Nephron (organoid): ENCODE data around the gene GABRB1.
A peak's percentile ranks its signal among the peaks of the same experiment; 100 is the strongest.

Experiments used
- H3K27ac Mint-ChIP-seq, 3 experiments: 2 replicates each; pipeline ENCODE4 v1.8.0; 2020; ENCODE audit warnings: mixed read lengths in 3 of 3, mild to moderate bottlenecking in 2 of 3, moderate library complexity in 1 of 3
- H3K27me3 Mint-ChIP-seq: 2 replicates; pipeline ENCODE4 v1.8.0; 2021; ENCODE audit warnings: low read depth, mild to moderate bottlenecking, moderate library complexity, mixed read lengths
- H3K36me3 Mint-ChIP-seq: 2 replicates; pipeline ENCODE4 v1.8.0; 2020; ENCODE audit warnings: low read depth, mixed read lengths
- H3K4me1 Mint-ChIP-seq: 2 replicates; pipeline ENCODE4 v1.8.0; 2020; ENCODE audit warnings: mixed read lengths
- H3K4me3 Mint-ChIP-seq, 3 experiments: 2 replicates each; pipeline ENCODE4 v1.8.0; 2020; ENCODE audit warnings: mild to moderate bottlenecking in 3 of 3, mixed read lengths in 3 of 3, moderate library complexity in 2 of 3
- H3K9me3 Mint-ChIP-seq: 2 replicates; pipeline ENCODE4 v1.8.0; 2020; ENCODE audit warnings: mixed read lengths
- CTCF ChIP-seq, 3 experiments: fragments of 200-600 bp; sonication (generic); IDR thresholded peaks; one replicate each; pipeline ENCODE4 v1.5.0; 2021; ENCODE audit warnings: antibody characterized with exemption in 3 of 3; ENCODE audit not compliant: unreplicated experiment in 3 of 3

Gene GABRB1

GRCh38 chr4:47224361-47224760 is 193.0 kb downstream of the GABRB1 start:
- no peaks in the 10 kb centered on the region for H3K36me3 Mint-ChIP-seq
- TF ChIP-seq CTCF (IDR thresholded peaks at IDR 0.05; ENCODE audit: unreplicated experiment in 3 of 3): no peak
- no peak overlapping the region for H3K4me3 Mint-ChIP-seq
- H3K27ac Mint-ChIP-seq: no peak overlapping the region
- no peaks in the 10 kb centered on the region for H3K27me3 Mint-ChIP-seq
- H3K4me1 Mint-ChIP-seq: no peaks in the 10 kb centered on the region
- no peaks in the 10 kb centered on the region for H3K9me3 Mint-ChIP-seq

- Mint-ChIP-seq H3K27ac (no peak overlapping the region), H3K4me3 (no peak overlapping the region), H3K9me3 (no peaks in the 10 kb centered on the region), H3K27me3 (no peaks in the 10 kb centered on the region), H3K36me3 (no peaks in the 10 kb centered on the region), H3K4me1 (no peaks in the 10 kb centered on the region)
- TF ChIP-seq CTCF (IDR thresholded peaks at IDR 0.05; ENCODE audit: unreplicated experiment in 3 of 3): no peak
These were observed 204.4 kb downstream of the GABRB1 start for GRCh38 chr4:47235721-47236120.

GRCh38 chr4:47238667-47239066 is 207.3 kb downstream of the GABRB1 start:
- H3K4me1 Mint-ChIP-seq: no peaks in the 10 kb centered on the region
- H3K36me3 Mint-ChIP-seq: no peaks in the 10 kb centered on the region
- H3K4me3 Mint-ChIP-seq: no peak overlapping the region
- H3K9me3 Mint-ChIP-seq: no peaks in the 10 kb centered on the region
- H3K27ac Mint-ChIP-seq: no peak overlapping the region
- no peak for TF ChIP-seq CTCF (IDR thresholded peaks at IDR 0.05; ENCODE audit: unreplicated experiment in 3 of 3)
- H3K27me3 Mint-ChIP-seq: no peaks in the 10 kb centered on the region

GRCh38 chr4:47239649-47240048 is 208.3 kb downstream of the GABRB1 start:
- H3K9me3 Mint-ChIP-seq: peaks cover under 1% of the 10 kb centered on the region
- no peak overlapping the region for H3K4me3 Mint-ChIP-seq
- no peaks in the 10 kb centered on the region for H3K27me3 Mint-ChIP-seq
- H3K36me3 Mint-ChIP-seq: no peaks in the 10 kb centered on the region
- H3K4me1 Mint-ChIP-seq: no peaks in the 10 kb centered on the region
- peak overlapping the region in 1 of 3 experiments; percentile 12 for H3K27ac Mint-ChIP-seq
- no peak for TF ChIP-seq CTCF (IDR thresholded peaks at IDR 0.05; ENCODE audit: unreplicated experiment in 3 of 3)

GRCh38 chr4:47251348-47252135 is 220.2 kb downstream of the GABRB1 start:
- Mint-ChIP-seq H3K36me3 (no peaks in the 10 kb centered on the region), H3K9me3 (no peaks in the 10 kb centered on the region), H3K27me3 (no peaks in the 10 kb centered on the region), H3K4me3 (no peak overlapping the region), H3K27ac (no peak overlapping the region), H3K4me1 (no peaks in the 10 kb centered on the region)
- TF ChIP-seq CTCF (IDR thresholded peaks at IDR 0.05; ENCODE audit: unreplicated experiment in 3 of 3): no peak

GRCh38 chr4:47263721-47264120 is 232.4 kb downstream of the GABRB1 start:
- Mint-ChIP-seq H3K27me3 (no peaks in the 10 kb centered on the region), H3K9me3 (no peaks in the 10 kb centered on the region), H3K4me3 (no peak overlapping the region), H3K36me3 (no peaks in the 10 kb centered on the region), H3K4me1 (no peaks in the 10 kb centered on the region), H3K27ac (no peak overlapping the region)
- TF ChIP-seq CTCF (IDR thresholded peaks at IDR 0.05; ENCODE audit: unreplicated experiment in 3 of 3): no peak
